Vagina (tissue), 2 donors: ENCODE measurements around the gene FAM50B. TPM values are rescaled to one million over a fixed set of nuclear protein-coding genes. Genes with fewer than 3 reads are reported as not detected.

Experiments
- DNase-seq, 2 donors: peaks; one replicate each; pipeline ENCODE4 v3.0.0-alpha.2; 2017; ENCODE audit errors: extremely low spot score in 2 of 2
- H3K27ac ChIP-seq: fragments of 200-600 bp; sonication (generic); one replicate; pipeline ENCODE4 v1.5.1; 2019
- H3K27me3 ChIP-seq: fragments of 200-600 bp; sonication (generic); one replicate; pipeline ENCODE4 v1.5.1; 2019
- H3K36me3 ChIP-seq, 2 donors: fragments of 200-600 bp; sonication (generic); one replicate each; pipeline ENCODE4 v1.5.1; 2017 to 2019
- H3K4me1 ChIP-seq: fragments of 200-600 bp; sonication (generic); one replicate; pipeline ENCODE4 v1.5.1; 2019
- H3K4me3 ChIP-seq, 2 donors: fragments of 200-600 bp; sonication (generic); 1 replicate in 1 of 2; 2 replicates in 1 of 2; pipeline ENCODE4 v1.5.1; 2016 to 2019
- H3K9me3 ChIP-seq: fragments of 200-600 bp; sonication (generic); one replicate; pipeline ENCODE4 v1.5.1; 2019
- POLR2A ChIP-seq, 2 donors: fragments of 450-650 bp; IDR thresholded peaks; one replicate each; pipeline ENCODE4 v1.6.1; 2017; ENCODE audit warnings: antibody characterized with exemption in 2 of 2, mild to moderate bottlenecking in 2 of 2, moderate library complexity in 2 of 2
- POLR2AphosphoS5 ChIP-seq, 2 donors: sonication (generic); formaldehyde crosslinking; IDR thresholded peaks; one replicate each; pipeline ENCODE4 v1.9.0; 2017; ENCODE audit warnings: antibody characterized with exemption in 2 of 2, mild to moderate bottlenecking in 2 of 2, low read depth in 1 of 2; ENCODE audit not compliant: insufficient read depth in 1 of 2
- intact Hi-C: fragments of 100-400 bp; cut with DNase I; formaldehyde crosslinking; loops from one replicate; pipeline ENCODE4 v1.15.1; 2023
- total RNA-seq: library from RNA; depleted of rRNA; stranded (reverse); fragments of >200 nt; gene quantifications from one replicate; pipeline ENCODE4 v1.2.3, GENCODE V29; 2016
- TF ChIP-seq, protein P1 (sequence below), 3 experiments: fragments of 450-650 bp in 2 of 3; fragments of 200-600 bp in 1 of 3; sonication (generic) in 1 of 3; IDR thresholded peaks; one replicate each; pipeline ENCODE4 v1.5.1; 2017 to 2019; ENCODE audit warnings: antibody characterized with exemption in 3 of 3, mild to moderate bottlenecking in 2 of 3, moderate library complexity in 2 of 3

Gene FAM50B
- total RNA-seq, 1 donor from 2014 or later: 4.9 TPM

DNA sequence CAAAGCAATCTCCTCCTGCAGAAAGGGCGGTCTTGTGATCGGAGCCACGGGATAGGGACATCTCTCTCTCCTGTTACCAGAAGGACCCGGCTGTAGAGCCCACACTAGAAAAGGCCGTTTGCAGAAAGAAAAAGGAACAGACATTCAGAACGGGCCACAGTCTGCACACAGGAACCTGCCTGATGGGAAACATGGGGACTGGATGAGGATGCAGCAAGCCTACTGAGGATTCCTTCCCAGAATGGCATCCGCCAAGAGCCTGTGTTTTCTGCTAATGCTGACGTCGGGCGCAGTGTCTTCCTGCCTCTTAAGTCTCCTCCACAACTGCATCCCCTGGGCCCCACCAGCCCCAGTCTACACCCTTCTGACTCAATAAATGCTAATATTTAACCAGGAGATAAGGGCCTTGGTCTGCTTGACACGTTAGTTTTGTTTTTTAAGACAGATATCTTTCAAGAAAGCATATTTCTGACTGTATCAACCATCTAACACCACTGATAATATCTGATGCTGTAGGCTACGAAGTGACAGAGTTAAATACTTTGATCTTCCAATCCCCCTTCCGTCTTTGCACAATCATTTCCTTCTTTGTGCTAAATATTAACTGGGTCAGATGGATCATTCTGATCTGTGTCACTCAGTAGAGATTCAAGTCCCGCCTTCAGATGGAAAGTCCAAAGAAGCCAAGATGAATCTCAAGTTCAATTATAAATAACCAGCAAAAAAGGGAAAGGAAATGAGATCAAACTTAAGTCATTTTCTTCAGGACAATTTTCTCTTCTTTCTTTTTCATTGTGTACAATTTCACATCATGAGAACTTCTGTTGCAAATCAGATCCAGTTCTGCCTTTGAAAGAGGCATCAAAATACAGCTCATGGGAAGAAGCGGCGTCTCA lies 20.7 kb downstream of the FAM50B start:
- no peak for DNase-seq
- intact Hi-C loops: no loop called here
- no peak overlapping the region for H3K27ac ChIP-seq

DNA sequence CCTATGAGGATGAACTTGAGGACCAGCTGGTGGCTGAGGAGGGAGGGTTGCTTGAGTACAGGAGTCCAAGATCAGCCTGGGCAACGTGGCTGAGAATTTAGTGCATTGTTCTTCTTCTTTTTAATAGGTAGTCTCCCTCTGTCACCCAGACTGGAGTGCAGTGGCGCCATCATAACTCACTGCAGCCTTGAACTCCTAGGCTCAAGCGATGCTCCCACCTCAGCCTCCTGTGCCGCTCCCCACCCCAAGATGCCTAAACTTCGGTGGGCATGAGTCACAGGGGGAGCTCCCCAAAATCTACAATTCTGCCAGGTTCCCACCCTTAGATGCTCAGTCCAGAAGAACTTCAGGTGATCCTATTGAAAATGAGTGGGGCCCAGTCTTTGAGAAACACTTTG lies 21.4 kb downstream of the FAM50B start:
- H3K27ac ChIP-seq: no peak overlapping the region
- no peaks in the 10 kb centered on the region for H3K9me3 ChIP-seq
- DNase-seq: peak in 1 of 2 donors; percentile 77
- no peaks in the 10 kb centered on the region for H3K27me3 ChIP-seq
- TF ChIP-seq POLR2AphosphoS5 (IDR thresholded peaks at IDR 0.05; ENCODE audit: insufficient read depth in 1 of 2, low read depth in 1 of 2) (no peak), POLR2A (IDR thresholded peaks at IDR 0.05) (no peak)
- TF ChIP-seq, protein P1, sequence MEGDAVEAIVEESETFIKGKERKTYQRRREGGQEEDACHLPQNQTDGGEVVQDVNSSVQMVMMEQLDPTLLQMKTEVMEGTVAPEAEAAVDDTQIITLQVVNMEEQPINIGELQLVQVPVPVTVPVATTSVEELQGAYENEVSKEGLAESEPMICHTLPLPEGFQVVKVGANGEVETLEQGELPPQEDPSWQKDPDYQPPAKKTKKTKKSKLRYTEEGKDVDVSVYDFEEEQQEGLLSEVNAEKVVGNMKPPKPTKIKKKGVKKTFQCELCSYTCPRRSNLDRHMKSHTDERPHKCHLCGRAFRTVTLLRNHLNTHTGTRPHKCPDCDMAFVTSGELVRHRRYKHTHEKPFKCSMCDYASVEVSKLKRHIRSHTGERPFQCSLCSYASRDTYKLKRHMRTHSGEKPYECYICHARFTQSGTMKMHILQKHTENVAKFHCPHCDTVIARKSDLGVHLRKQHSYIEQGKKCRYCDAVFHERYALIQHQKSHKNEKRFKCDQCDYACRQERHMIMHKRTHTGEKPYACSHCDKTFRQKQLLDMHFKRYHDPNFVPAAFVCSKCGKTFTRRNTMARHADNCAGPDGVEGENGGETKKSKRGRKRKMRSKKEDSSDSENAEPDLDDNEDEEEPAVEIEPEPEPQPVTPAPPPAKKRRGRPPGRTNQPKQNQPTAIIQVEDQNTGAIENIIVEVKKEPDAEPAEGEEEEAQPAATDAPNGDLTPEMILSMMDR (IDR thresholded peaks at IDR 0.05): no peak
- intact Hi-C loops: no loop called here
- H3K4me1 ChIP-seq: peaks cover 14% of the 10 kb centered on the region
- H3K36me3 ChIP-seq: no peaks in the 10 kb centered on the region
- no peak overlapping the region for H3K4me3 ChIP-seq

More for the DNA sequence above, 20.7 kb downstream of the FAM50B start:
- no peak overlapping the region for H3K4me3 ChIP-seq
- peaks cover 14% of the 10 kb centered on the region for H3K4me1 ChIP-seq
- TF ChIP-seq POLR2AphosphoS5 (IDR thresholded peaks at IDR 0.05; ENCODE audit: insufficient read depth in 1 of 2, low read depth in 1 of 2): no peak
- TF ChIP-seq, protein P1 (IDR thresholded peaks at IDR 0.05): no peak
- no peaks in the 10 kb centered on the region for H3K27me3 ChIP-seq
- H3K9me3 ChIP-seq: no peaks in the 10 kb centered on the region
- H3K36me3 ChIP-seq: no peaks in the 10 kb centered on the region

DNA sequence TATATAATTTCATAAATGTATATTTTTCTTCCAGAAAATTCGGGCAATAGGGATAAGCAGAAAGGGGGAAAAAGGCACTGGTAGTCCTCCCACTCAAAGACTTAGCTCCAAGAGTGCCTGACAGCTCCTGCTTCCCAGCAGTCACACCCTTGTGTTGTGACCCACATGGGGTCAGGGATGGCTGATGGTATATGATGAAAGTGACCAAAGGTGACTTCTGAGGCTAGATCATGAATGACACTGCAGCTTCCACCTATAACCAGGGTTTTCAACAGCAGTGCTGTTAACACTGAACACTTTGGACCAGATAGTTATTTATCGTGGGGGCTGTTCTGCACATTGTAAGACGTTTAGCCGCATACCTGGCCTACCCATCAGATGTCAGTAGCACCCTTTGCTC lies 22.3 kb downstream of the FAM50B start:
- Histone ChIP-seq H3K9me3 (no peaks in the 10 kb centered on the region), H3K4me3 (no peak overlapping the region), H3K4me1 (peaks cover 14% of the 10 kb centered on the region), H3K36me3 (no peaks in the 10 kb centered on the region), H3K27ac (no peak overlapping the region), H3K27me3 (no peaks in the 10 kb centered on the region)
- intact Hi-C loops: no loop called here
- peak in 1 of 2 donors; percentile 43 for DNase-seq
- TF ChIP-seq, protein P1 (IDR thresholded peaks at IDR 0.05): no peak
- TF ChIP-seq POLR2AphosphoS5 (IDR thresholded peaks at IDR 0.05; ENCODE audit: insufficient read depth in 1 of 2, low read depth in 1 of 2) (no peak), POLR2A (IDR thresholded peaks at IDR 0.05) (no peak)

DNA sequence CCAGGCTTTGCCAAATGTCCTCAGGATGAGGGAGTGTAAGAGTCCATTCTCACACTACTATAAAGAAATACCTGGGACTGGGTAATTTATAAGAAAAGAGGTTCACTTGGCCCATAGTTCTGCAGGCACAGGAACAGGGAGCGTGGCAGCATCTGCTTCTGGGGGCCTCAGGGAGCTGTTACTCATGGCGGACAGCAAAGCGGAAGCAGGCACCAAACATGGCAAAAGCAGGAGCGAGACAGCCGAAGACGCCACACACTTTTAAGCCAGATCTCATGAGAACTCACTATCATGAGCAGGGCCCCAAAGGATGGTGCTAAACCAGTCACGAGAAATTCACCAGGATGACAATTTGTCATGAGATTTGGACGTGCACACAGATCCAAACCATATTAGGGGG lies 22.8 kb downstream of the FAM50B start:
- Histone ChIP-seq H3K27ac (no peak overlapping the region), H3K4me3 (no peak overlapping the region), H3K9me3 (no peaks in the 10 kb centered on the region), H3K36me3 (no peaks in the 10 kb centered on the region), H3K27me3 (no peaks in the 10 kb centered on the region), H3K4me1 (peaks cover 14% of the 10 kb centered on the region)
- DNase-seq: peak in 1 of 2 donors; percentile 49
- intact Hi-C loops: no loop called here
- TF ChIP-seq, protein P1 (IDR thresholded peaks at IDR 0.05): no peak
- TF ChIP-seq POLR2A (IDR thresholded peaks at IDR 0.05) (no peak), POLR2AphosphoS5 (IDR thresholded peaks at IDR 0.05; ENCODE audit: insufficient read depth in 1 of 2, low read depth in 1 of 2) (no peak)

DNA sequence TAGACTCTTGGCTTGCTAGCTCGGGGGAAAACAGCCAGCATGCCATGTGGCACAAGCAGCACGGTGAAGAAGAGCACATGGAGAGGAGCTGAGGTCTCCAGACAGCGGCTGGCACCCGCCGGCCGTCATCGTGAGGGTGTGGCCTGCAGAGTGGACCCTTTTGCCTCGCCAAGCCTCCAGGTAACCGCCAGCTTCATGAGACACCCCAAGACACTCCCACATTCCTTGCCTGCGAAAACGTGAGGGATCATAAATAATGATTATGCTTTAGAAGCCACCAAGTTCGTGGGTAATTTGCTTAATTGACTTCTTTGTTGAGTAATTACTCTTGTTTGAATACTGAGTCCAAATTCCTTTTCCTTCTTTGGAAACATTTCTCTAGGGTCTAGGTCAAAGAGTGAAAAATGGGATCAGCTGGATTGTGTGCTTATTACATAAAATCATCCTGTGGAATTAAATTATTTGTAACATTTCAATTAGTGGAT lies 23.2 kb downstream of the FAM50B start:
- Histone ChIP-seq H3K36me3 (no peaks in the 10 kb centered on the region), H3K9me3 (no peaks in the 10 kb centered on the region), H3K4me3 (no peak overlapping the region), H3K27ac (no peak overlapping the region), H3K4me1 (peaks cover 14% of the 10 kb centered on the region), H3K27me3 (no peaks in the 10 kb centered on the region)
- peak in 1 of 2 donors; percentile 58 for DNase-seq
- TF ChIP-seq POLR2A (IDR thresholded peaks at IDR 0.05) (no peak), POLR2AphosphoS5 (IDR thresholded peaks at IDR 0.05; ENCODE audit: insufficient read depth in 1 of 2, low read depth in 1 of 2) (no peak)
- TF ChIP-seq, protein P1 (IDR thresholded peaks at IDR 0.05): no peak
- intact Hi-C loops: no loop called here
